HUDEP-2 (cell line): Measurements from ENCODE around the gene ZDHHC14.

Source experiments
- DNase-seq, 76 experiments: peaks; one replicate each; lab custom pipeline; 2025; ENCODE audit not compliant: unreplicated experiment in 76 of 76; lab: John Stamatoyannopoulos, UW

Gene ZDHHC14

DNA sequence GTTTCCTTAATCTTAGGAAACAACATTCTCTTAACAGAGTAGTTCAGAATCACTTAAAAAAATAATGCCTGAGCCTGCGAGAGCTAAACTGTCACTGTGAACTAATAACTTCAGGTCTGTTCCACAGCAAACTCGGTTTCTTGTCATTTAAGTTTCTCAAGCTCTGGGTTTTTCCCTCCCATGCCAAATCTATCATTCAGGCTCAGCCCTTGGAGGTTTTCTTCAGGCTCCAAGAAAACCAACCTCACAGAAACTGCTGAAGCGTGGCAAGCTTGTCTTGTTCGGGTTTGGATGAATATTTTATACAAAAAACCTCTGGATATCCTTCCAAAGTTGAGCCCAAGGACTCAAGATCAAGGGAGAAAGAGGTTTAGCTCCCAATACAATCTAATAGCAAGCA lies 342.4 kb downstream of the ZDHHC14 start:
- no peak for DNase-seq

DNA sequence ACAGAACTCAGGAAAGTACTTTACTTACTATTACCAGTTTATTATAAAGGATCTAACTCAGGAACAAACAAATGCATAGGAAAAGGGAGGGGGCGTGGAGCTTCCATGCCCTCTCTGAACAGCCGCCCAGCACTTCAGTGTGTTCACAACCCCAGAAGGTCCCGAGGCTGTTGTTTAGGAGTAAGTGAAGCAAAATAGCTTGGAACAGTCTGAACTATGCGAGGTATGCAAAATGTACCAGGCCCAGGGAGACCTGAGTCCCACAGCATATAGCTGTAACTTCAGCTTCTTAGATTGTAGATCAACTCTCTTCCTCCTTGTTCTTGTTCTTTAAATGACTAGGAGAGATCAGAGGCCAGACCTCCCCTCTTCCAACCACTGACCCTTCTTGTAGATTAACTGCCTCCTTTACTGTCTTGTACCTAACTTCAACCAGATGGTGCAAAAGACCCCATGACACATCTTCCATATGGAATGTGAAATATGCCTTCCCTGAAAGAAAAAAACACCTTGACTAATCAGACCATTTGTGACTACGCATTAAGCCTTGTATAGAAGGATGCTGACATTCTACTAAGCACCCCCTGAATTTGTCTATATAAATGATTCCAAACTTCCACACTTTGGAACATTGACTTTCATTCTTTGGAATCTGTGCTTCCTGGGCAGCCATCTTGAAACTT lies 343.3 kb downstream of the ZDHHC14 start:
- DNase-seq: no peak

DNA sequence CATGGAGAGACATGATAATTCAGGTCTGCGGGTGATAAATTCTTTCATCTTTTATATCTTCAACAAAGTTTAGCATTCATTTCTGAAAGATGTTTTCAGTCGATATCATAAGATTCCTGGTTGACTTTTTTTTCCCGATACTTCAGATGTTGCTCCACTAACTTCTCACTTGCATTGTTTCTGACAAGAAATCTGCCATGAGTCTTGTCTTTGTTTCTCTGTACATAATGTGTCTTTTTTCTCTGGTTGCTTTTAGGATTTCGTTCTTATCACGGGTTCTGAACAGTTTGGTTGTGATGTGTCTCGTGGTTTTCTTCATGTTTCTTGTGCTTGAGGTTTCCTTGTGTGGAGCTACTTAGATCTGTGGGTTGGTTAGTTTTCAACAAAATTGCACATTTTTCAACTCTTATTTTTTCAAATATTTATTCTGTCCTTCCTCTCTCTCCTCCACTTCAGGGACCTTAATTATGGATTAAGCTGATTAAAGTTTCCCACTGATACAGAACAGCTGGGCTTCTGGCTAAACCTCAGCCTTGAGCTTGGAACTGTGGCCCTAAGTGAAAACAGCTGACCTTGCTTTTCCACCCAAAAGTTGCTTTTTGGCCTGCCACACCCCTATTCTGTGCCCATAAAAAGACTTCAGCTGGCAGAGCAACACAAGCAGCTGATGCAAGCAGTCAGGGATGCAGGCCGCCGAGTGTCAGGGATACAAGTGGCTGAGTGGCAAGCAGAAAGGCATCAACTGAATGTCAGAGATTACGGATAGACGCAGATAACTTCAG lies 344.2 kb downstream of the ZDHHC14 start:
- no peak for DNase-seq

DNA sequence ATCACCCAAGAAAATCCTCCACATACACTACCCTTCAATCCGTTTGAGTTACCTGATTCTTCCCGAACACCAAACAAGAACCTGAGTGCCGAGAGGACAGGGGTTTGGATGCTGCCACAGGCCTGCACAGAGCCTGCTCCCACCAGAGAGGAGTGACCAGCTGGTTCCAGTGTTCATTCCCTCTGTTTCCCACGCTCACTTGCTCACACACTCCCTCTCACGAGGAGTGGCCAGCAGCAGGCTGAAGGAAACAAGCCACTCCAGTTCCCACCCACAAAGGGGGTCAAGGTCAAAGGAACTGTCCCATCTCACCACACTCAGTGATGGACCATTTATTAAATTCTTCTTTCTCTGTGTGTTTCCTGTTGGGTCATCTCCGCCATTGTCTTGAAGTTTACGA lies 344.8 kb downstream of the ZDHHC14 start:
- DNase-seq: no peak

DNA sequence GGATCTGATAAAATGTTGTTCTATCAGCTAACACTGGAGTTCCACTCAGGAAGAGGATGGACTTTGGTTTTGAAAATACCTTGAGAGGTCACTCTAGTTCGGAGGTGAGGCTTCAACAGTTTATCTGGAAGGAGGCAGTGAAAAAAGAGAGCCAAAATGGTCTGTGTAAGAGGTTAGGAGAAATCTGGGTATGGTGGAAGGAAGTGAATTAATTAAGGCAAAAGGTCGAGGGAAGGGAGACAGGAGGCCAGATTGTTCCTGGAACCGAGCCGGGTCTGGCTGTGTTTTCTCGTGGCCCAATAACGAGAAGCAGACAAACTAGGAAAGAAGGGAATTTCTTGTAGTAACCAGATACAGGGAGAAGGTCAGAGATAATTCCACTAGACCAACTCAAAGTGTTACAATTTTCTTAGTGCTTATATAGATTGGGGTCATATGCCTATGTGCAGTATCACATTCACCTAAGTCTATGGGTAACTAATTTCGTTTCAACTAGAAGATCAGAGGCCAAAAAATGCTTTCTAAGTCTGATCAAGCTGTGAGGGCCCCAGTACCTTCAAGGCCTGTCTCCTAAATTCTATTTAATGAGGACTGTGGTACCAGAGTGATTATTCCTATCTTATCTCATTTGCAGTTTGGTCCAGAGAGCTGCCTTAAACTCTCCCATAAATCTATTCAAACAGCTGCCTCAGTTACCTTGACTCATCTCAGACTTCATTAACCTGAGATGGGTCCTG lies 346.1 kb downstream of the ZDHHC14 start:
- DNase-seq: no peak
